Subcutaneous adipose tissue (tissue), 4 donors: ENCODE data around the gene TBC1D1. TPM values are rescaled to one million over a fixed set of nuclear protein-coding genes. Genes with fewer than 3 reads are reported as not detected.

Experiments used
- total RNA-seq, 4 donors: library from RNA; depleted of rRNA; stranded (reverse); fragments of >200 nt; gene quantifications; one replicate each; pipeline ENCODE4 v1.1.0, GENCODE V29; 2016
- TF ChIP-seq, protein P1 (sequence below): fragments of 450-650 bp; IDR thresholded peaks from one replicate; pipeline ENCODE4 v1.5.1; 2016; ENCODE audit warnings: low read depth, mild to moderate bottlenecking, control low read depth, antibody characterized with exemption, moderate library complexity

Gene TBC1D1
- total RNA-seq, 4 donors from 2014 or later = 60.3 to 123 (median 87.6) TPM

DNA sequence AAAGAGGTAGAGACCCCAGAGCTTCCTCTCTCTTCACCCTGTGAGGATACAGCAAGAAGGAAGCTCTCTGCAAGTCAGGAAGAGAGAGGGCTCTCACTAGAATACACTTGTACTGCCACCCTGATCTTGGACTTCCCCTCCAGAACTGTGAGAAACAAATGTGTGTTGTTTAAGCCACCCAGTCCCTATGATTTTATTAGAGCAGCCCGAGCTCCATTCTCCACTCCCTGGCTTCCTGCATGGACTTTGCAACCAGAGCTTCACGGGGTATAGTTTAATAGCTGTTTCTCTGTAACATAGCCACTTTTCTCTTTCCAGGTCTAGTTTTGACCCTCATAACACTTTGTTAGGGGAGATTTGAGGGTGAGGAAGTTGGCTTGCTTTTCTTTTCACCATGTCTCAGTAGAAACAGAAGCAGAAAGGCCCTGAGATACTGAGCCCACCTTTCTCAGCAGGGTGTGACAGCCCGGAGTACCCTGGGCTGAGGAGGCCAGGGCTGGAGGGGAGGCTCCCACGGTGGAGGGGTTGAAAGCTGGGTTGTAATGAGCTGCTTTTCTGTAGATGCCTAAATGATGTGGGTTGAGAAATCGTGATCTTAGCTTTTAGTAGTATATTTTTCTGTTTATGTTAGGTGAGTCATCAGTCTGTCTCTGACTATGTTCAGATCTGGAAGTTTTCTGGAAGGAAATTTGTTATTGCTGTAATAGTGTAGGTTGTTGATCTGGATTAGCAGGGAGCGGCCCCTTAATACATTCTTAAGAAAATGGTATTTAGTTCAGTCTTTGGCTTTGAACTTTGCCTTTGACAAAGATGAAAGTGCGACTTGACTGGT lies 187.9 kb downstream of the TBC1D1 start:
- TF ChIP-seq, protein P1, sequence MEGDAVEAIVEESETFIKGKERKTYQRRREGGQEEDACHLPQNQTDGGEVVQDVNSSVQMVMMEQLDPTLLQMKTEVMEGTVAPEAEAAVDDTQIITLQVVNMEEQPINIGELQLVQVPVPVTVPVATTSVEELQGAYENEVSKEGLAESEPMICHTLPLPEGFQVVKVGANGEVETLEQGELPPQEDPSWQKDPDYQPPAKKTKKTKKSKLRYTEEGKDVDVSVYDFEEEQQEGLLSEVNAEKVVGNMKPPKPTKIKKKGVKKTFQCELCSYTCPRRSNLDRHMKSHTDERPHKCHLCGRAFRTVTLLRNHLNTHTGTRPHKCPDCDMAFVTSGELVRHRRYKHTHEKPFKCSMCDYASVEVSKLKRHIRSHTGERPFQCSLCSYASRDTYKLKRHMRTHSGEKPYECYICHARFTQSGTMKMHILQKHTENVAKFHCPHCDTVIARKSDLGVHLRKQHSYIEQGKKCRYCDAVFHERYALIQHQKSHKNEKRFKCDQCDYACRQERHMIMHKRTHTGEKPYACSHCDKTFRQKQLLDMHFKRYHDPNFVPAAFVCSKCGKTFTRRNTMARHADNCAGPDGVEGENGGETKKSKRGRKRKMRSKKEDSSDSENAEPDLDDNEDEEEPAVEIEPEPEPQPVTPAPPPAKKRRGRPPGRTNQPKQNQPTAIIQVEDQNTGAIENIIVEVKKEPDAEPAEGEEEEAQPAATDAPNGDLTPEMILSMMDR = no peak

GRCh38 chr4:38080061-38080974 lies 189.4 kb downstream of the TBC1D1 start:
- TF ChIP-seq, protein P1 = no peak

DNA sequence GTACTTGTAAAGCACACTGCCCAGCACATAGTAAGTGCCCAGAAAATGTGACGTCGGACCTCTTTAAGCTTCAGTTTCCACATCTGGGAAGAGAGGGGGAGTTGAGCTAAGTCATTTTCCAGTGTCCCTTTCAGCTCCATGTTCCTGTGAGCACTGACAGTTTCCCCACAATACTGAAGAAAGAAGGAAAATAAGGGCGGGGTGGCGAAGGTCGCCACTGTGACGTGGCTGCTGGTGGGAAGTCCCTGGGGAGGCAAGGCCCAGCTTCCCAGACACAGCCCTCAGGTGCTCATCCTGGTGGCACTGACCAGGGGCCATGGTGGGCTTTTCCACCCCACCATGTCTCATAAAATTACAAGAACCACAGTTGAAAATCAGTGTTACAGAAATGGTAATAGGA lies 191.1 kb downstream of the TBC1D1 start:
- TF ChIP-seq, protein P1 = no peak

GRCh38 chr4:38082424-38083385 lies 191.8 kb downstream of the TBC1D1 start:
- TF ChIP-seq, protein P1 = no peak

GRCh38 chr4:38084877-38085711 lies 194.2 kb downstream of the TBC1D1 start:
- TF ChIP-seq, protein P1 = no peak

DNA sequence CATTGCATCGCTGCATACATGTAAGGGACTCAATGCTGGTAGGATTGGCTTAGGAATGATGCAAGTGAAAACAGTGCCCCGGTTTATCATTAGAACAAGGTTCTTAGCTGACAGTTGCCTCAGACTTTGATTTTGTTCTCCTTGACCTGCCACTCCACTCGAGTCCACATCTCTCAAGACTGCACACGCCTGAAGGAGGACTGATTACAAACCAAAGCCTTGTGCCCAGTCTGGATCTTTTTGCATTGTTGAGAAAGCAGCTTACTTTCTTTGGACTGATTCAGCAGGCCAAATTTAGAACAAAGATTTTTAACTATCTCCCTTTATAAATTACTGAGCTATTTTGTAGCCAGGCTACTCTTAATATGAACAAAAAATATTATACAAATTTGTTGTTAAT lies 194.9 kb downstream of the TBC1D1 start:
- TF ChIP-seq, protein P1 = no peak
